ENCODE results near the gene PLEKHA7. TPM values are rescaled to one million over a fixed set of nuclear protein-coding genes. Genes with fewer than 3 reads are reported as not detected.

PLEKHA7 gene
- total RNA-seq, 1 donor from 2014 or later, result 9.5 TPM

- Histone ChIP-seq H3K27ac (no peak overlapping the region), H3K36me3 (no peaks in the 10 kb centered on the region), H3K4me3 (no peak overlapping the region), H3K27me3 (no peaks in the 10 kb centered on the region), H3K4me1 (no peaks in the 10 kb centered on the region), H3K9me3 (no peaks in the 10 kb centered on the region)
- DNase-seq (ENCODE audit: low spot score in 2 of 2), result no peak
- no peak for TF ChIP-seq CTCF (IDR thresholded peaks at IDR 0.05)
- intact Hi-C loops (cut with DNase I), result no loop called here
Measured at GRCh38 chr11:16770016-16770415, 244.2 kb downstream of the PLEKHA7 start.

- no peak for DNase-seq (ENCODE audit: low spot score in 2 of 2)
- Histone ChIP-seq H3K36me3 (no peaks in the 10 kb centered on the region), H3K4me3 (no peak overlapping the region), H3K27me3 (no peaks in the 10 kb centered on the region), H3K9me3 (no peaks in the 10 kb centered on the region), H3K27ac (no peak overlapping the region), H3K4me1 (no peaks in the 10 kb centered on the region)
- TF ChIP-seq CTCF (IDR thresholded peaks at IDR 0.05), result no peak
- intact Hi-C loops (cut with DNase I), result no loop called here
Measured at GRCh38 chr11:16769386-16769785, 244.8 kb downstream of the PLEKHA7 start.

- Histone ChIP-seq H3K36me3 (no peaks in the 10 kb centered on the region), H3K27me3 (no peaks in the 10 kb centered on the region), H3K4me1 (no peaks in the 10 kb centered on the region), H3K4me3 (no peak overlapping the region), H3K27ac (no peak overlapping the region), H3K9me3 (no peaks in the 10 kb centered on the region)
- intact Hi-C loops (cut with DNase I), result no loop called here
- TF ChIP-seq CTCF (IDR thresholded peaks at IDR 0.05), result no peak
- no peak for DNase-seq (ENCODE audit: low spot score in 2 of 2)
Measured at GRCh38 chr11:16767957-16768356, 246.3 kb downstream of the PLEKHA7 start.

- no peak overlapping the region for H3K27ac ChIP-seq
- H3K27me3 ChIP-seq, result no peaks in the 10 kb centered on the region
- H3K4me1 ChIP-seq, result no peaks in the 10 kb centered on the region
- intact Hi-C loops (cut with DNase I), result no loop called here
- H3K36me3 ChIP-seq, result no peaks in the 10 kb centered on the region
- no peak for TF ChIP-seq CTCF (IDR thresholded peaks at IDR 0.05)
- no peak for DNase-seq (ENCODE audit: low spot score in 2 of 2)
- H3K4me3 ChIP-seq, result no peak overlapping the region
- H3K9me3 ChIP-seq, result no peaks in the 10 kb centered on the region
Measured at GRCh38 chr11:16767137-16767536, 247.1 kb downstream of the PLEKHA7 start.

- no peak overlapping the region for H3K4me3 ChIP-seq
- no peaks in the 10 kb centered on the region for H3K27me3 ChIP-seq
- no peak for TF ChIP-seq CTCF (IDR thresholded peaks at IDR 0.05)
- H3K4me1 ChIP-seq, result no peaks in the 10 kb centered on the region
- no peak overlapping the region for H3K27ac ChIP-seq
- H3K9me3 ChIP-seq, result no peaks in the 10 kb centered on the region
- H3K36me3 ChIP-seq, result no peaks in the 10 kb centered on the region
- no peak for DNase-seq (ENCODE audit: low spot score in 2 of 2)
- intact Hi-C loops (cut with DNase I), result no loop called here
Measured at GRCh38 chr11:16764888-16765287, 249.3 kb downstream of the PLEKHA7 start.

GRCh38 chr11:16763746-16764145 lies 250.5 kb downstream of the PLEKHA7 start:
- no peaks in the 10 kb centered on the region for H3K27me3 ChIP-seq
- H3K36me3 ChIP-seq, result peaks cover 0 to under 1% of the 10 kb centered on the region in 2 donors
- no peak overlapping the region for H3K4me3 ChIP-seq
- intact Hi-C loops (cut with DNase I), result no loop called here
- H3K4me1 ChIP-seq, result no peaks in the 10 kb centered on the region
- no peak for DNase-seq (ENCODE audit: low spot score in 2 of 2)
- no peak overlapping the region for H3K27ac ChIP-seq
- no peaks in the 10 kb centered on the region for H3K9me3 ChIP-seq
- no peak for TF ChIP-seq CTCF (IDR thresholded peaks at IDR 0.05)

All from ascending aorta (tissue), 2 donors.